ENCODE data around the gene LOC101059915.
"Not testable (repeated sequence)": the region's sequence is repeated elsewhere in the genome, so short reads cannot be mapped to it uniquely, and the experiment has no call there.

LOC101059915 gene

DNA sequence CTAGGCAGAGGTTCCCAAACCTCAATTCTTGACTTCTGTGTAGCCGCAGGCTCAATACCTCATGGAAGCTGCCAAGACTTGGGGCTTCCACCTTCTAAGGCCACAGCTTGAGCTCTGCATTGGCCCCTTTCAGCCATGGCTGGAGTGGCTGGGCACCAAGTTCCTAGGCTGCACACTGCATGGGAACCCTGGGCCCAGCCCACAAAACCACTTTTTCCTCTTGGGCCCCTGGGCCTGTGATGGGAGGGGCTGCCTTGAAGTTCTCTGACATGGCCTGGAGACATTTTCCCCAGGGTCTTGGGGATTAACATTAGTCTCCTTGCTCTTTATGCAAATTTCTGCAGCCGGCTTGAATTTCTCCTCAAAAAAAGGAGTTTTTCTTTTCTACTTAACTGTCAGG, 14.0 kb upstream of the LOC101059915 start:
- Histone ChIP-seq H3K27me3 (ENCODE audit: insufficient read depth, low read length) (peaks cover under 1% of the 10 kb centered on the region), H3K4me3 (ENCODE audit: low read length) (no peak overlapping the region), H3K36me3 (ENCODE audit: insufficient read depth, low read length) (no peaks in the 10 kb centered on the region), H3K9me3 (ENCODE audit: low read length) (no peaks in the 10 kb centered on the region), H3K4me1 (ENCODE audit: insufficient read depth, low read length) (no peaks in the 10 kb centered on the region), H2AFZ (ENCODE audit: low read depth, low read length) (no peak overlapping the region)

GRCh38 chrX:71657267-71657666, 10.1 kb upstream of the LOC101059915 start:
- H3K9me3 ChIP-seq (ENCODE audit: low read length): no peaks in the 10 kb centered on the region
- no peaks in the 10 kb centered on the region for H3K4me1 ChIP-seq (ENCODE audit: insufficient read depth, low read length)
- H3K4me3 ChIP-seq (ENCODE audit: low read length): no peak overlapping the region
- H3K36me3 ChIP-seq (ENCODE audit: insufficient read depth, low read length): no peaks in the 10 kb centered on the region
- no peak overlapping the region for H2AFZ ChIP-seq (ENCODE audit: low read depth, low read length)
- peaks cover 3% of the 10 kb centered on the region for H3K27me3 ChIP-seq (ENCODE audit: insufficient read depth, low read length)

GRCh38 chrX:71659342-71659741, 8.0 kb upstream of the LOC101059915 start:
- no peak overlapping the region for H3K4me3 ChIP-seq (ENCODE audit: low read length)
- H3K9me3 ChIP-seq (ENCODE audit: low read length): no peaks in the 10 kb centered on the region
- no peak overlapping the region for H2AFZ ChIP-seq (ENCODE audit: low read depth, low read length)
- H3K36me3 ChIP-seq (ENCODE audit: insufficient read depth, low read length): no peaks in the 10 kb centered on the region
- H3K4me1 ChIP-seq (ENCODE audit: insufficient read depth, low read length): no peaks in the 10 kb centered on the region
- peaks cover 3% of the 10 kb centered on the region for H3K27me3 ChIP-seq (ENCODE audit: insufficient read depth, low read length)

DNA sequence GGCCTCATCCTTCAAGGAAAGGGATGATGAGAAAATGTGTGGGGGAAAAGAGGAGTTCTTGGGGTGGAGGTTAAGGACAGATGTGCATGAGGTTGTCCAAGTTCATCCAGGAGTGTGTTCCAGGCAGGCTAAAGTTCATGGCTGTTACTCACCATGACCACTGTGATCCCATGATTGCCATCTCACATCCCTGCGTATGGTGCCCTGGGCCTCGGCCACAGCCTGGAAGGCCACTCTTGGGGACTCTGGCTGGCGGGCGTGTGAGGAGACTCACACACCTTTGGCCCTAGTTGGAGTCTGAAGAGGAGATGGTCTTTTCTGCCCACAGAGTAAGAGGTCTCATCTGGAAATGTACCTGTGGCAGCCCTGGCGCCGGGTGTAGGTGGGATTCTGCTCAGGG, 7.4 kb upstream of the LOC101059915 start:
- no peak overlapping the region for H2AFZ ChIP-seq (ENCODE audit: low read depth, low read length)
- peaks cover 3% of the 10 kb centered on the region for H3K27me3 ChIP-seq (ENCODE audit: insufficient read depth, low read length)
- H3K9me3 ChIP-seq (ENCODE audit: low read length): no peaks in the 10 kb centered on the region
- H3K4me3 ChIP-seq (ENCODE audit: low read length): no peak overlapping the region
- no peaks in the 10 kb centered on the region for H3K4me1 ChIP-seq (ENCODE audit: insufficient read depth, low read length)
- H3K36me3 ChIP-seq (ENCODE audit: insufficient read depth, low read length): no peaks in the 10 kb centered on the region

GRCh38 chrX:71660562-71661416, 6.6 kb upstream of the LOC101059915 start:
- Histone ChIP-seq H3K36me3 (ENCODE audit: insufficient read depth, low read length) (no peaks in the 10 kb centered on the region), H3K27me3 (ENCODE audit: insufficient read depth, low read length) (peaks cover 3% of the 10 kb centered on the region), H2AFZ (ENCODE audit: low read depth, low read length) (no peak overlapping the region), H3K4me1 (ENCODE audit: insufficient read depth, low read length) (no peaks in the 10 kb centered on the region), H3K9me3 (ENCODE audit: low read length) (no peaks in the 10 kb centered on the region), H3K4me3 (ENCODE audit: low read length) (no peak overlapping the region)

- no peaks in the 10 kb centered on the region for H3K4me1 ChIP-seq (ENCODE audit: insufficient read depth, low read length)
- no peaks in the 10 kb centered on the region for H3K36me3 ChIP-seq (ENCODE audit: insufficient read depth, low read length)
- H3K4me3 ChIP-seq (ENCODE audit: low read length): no peak overlapping the region
- H2AFZ ChIP-seq (ENCODE audit: low read depth, low read length): no peak overlapping the region
- peaks cover 3% of the 10 kb centered on the region for H3K27me3 ChIP-seq (ENCODE audit: insufficient read depth, low read length)
- H3K9me3 ChIP-seq (ENCODE audit: low read length): no peaks in the 10 kb centered on the region
Observed at GRCh38 chrX:71661919-71662318, 5.4 kb upstream of the LOC101059915 start.

DNA sequence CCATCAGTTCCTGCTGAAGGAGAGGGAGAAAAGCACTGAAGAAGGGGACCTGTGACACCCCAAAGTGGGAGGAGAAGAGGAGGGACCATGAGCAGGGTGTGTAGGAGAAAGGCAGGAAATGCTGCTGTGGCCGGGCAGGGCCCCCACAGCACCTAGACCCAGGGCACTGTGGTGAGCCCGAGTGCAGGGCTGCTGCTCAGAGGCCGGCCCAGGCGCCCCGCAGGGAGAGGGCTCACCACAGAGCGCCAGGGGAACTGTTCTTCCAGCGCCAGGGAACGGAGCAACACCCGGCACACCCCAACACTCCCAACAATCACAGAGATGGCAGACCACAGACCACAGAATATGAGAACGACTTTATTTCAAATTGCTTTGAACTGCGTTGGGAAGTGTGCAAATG, 4.7 kb upstream of the LOC101059915 start:
- not testable (repeated sequence) for H3K4me3 ChIP-seq (ENCODE audit: low read length); H2AFZ ChIP-seq (ENCODE audit: low read depth, low read length); H3K4me1 ChIP-seq (ENCODE audit: insufficient read depth, low read length); H3K27me3 ChIP-seq (ENCODE audit: insufficient read depth, low read length); H3K36me3 ChIP-seq (ENCODE audit: insufficient read depth, low read length); H3K9me3 ChIP-seq (ENCODE audit: low read length)

DNA sequence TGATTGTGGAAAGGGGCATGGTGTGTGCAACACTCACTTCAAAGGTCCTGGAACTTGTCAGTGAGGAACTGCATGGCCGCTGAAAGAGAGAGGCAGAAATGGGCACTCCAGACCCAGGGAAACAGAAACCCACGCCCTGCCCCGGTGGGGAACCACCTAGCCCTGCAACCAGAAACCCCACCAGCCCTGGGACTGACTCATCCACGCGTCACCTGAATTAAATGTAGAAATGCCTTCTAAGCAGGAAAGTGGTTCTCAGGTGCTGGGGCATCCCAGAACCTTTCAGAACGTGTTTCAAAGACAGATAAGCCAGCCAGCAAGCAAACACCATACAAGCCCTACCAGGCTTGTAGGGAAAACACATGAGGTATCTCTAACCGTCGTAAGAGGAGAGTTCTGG, 4.1 kb upstream of the LOC101059915 start:
- not testable (repeated sequence) for H2AFZ ChIP-seq (ENCODE audit: low read depth, low read length); H3K4me3 ChIP-seq (ENCODE audit: low read length); H3K9me3 ChIP-seq (ENCODE audit: low read length); H3K36me3 ChIP-seq (ENCODE audit: insufficient read depth, low read length); H3K4me1 ChIP-seq (ENCODE audit: insufficient read depth, low read length); H3K27me3 ChIP-seq (ENCODE audit: insufficient read depth, low read length)

DNA sequence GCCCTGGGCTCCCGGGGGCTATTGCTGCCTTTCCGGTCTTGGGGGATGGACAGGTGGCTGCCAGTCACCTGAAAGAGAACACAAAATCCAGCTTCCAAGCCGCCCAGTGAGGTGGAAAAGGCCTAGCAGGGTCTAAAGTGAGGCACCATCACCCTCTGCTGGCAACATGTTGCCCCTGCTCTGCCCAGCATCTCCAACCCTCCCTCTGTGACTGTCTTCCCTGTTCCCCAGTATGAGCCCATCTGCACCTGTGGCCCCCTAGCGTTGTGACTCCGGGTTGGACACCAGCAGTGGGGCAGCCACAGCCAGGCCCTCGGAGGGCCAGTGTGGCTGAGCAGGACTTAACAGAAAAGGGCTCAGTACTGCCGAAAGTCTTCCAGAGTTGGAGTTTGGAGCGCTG, 3.1 kb upstream of the LOC101059915 start:
- H3K4me1 ChIP-seq (ENCODE audit: insufficient read depth, low read length); H3K4me3 ChIP-seq (ENCODE audit: low read length); H3K27me3 ChIP-seq (ENCODE audit: insufficient read depth, low read length); H3K36me3 ChIP-seq (ENCODE audit: insufficient read depth, low read length); H3K9me3 ChIP-seq (ENCODE audit: low read length); H2AFZ ChIP-seq (ENCODE audit: low read depth, low read length): not testable (repeated sequence)

- no peaks in the 10 kb centered on the region for H3K4me1 ChIP-seq (ENCODE audit: insufficient read depth, low read length)
- no peak overlapping the region for H2AFZ ChIP-seq (ENCODE audit: low read depth, low read length)
- H3K36me3 ChIP-seq (ENCODE audit: insufficient read depth, low read length): no peaks in the 10 kb centered on the region
- no peaks in the 10 kb centered on the region for H3K9me3 ChIP-seq (ENCODE audit: low read length)
- no peak overlapping the region for H3K4me3 ChIP-seq (ENCODE audit: low read length)
- H3K27me3 ChIP-seq (ENCODE audit: insufficient read depth, low read length): peaks cover 3% of the 10 kb centered on the region
Observed at GRCh38 chrX:71664889-71665491, 2.4 kb upstream of the LOC101059915 start.

DNA sequence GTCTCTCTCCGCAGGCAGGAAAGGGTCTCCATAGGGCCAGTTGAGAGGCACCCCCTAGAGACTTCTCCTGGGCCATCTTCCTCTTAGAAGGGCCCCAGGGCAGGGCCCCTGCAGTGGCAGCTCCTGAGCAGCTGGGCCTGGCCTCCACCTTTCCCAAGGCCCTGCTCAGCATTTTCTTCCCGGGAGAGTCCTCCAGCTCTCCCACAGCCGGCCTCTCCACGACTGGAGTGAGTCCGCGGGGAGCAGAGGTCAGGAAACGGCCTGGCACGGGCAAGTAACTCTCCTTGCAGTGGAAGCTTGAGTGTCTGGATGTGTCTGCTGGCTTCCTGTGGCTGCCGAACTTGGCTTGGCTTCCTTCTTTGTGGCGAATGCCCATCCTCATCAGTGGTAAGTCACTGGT, 1.6 kb upstream of the LOC101059915 start:
- Histone ChIP-seq H3K4me1 (ENCODE audit: insufficient read depth, low read length) (no peaks in the 10 kb centered on the region), H3K9me3 (ENCODE audit: low read length) (no peaks in the 10 kb centered on the region)

GRCh38 chrX:71666240-71667223, 814 bp upstream of the LOC101059915 start:
- H3K4me1 ChIP-seq (ENCODE audit: insufficient read depth, low read length): no peaks in the 10 kb centered on the region
- H3K4me3 ChIP-seq (ENCODE audit: low read length): no peak overlapping the region
- no peaks in the 10 kb centered on the region for H3K9me3 ChIP-seq (ENCODE audit: low read length)
- H3K27me3 ChIP-seq (ENCODE audit: insufficient read depth, low read length): peaks cover 3% of the 10 kb centered on the region
- H3K36me3 ChIP-seq (ENCODE audit: insufficient read depth, low read length): no peaks in the 10 kb centered on the region
- no peak overlapping the region for H2AFZ ChIP-seq (ENCODE audit: low read depth, low read length)

More for the DNA sequence above, 1.6 kb upstream of the LOC101059915 start:
- no peak overlapping the region for H3K4me3 ChIP-seq (ENCODE audit: low read length)
- H3K27me3 ChIP-seq (ENCODE audit: insufficient read depth, low read length): peaks cover 3% of the 10 kb centered on the region
- H2AFZ ChIP-seq (ENCODE audit: low read depth, low read length): no peak overlapping the region
- H3K36me3 ChIP-seq (ENCODE audit: insufficient read depth, low read length): no peaks in the 10 kb centered on the region

- Histone ChIP-seq H3K36me3 (ENCODE audit: insufficient read depth, low read length) (no peaks in the 10 kb centered on the region), H3K9me3 (ENCODE audit: low read length) (no peaks in the 10 kb centered on the region), H3K4me1 (ENCODE audit: insufficient read depth, low read length) (no peaks in the 10 kb centered on the region), H3K4me3 (ENCODE audit: low read length) (no peak overlapping the region), H3K27me3 (ENCODE audit: insufficient read depth, low read length) (peaks cover 8% of the 10 kb centered on the region), H2AFZ (ENCODE audit: low read depth, low read length) (no peak overlapping the region)
Observed at GRCh38 chrX:71668248-71668595, 876 bp downstream of the LOC101059915 start.

Data from neuron (in vitro differentiated cells).